ENCODE measurements around the gene RUNX3. TPM values are rescaled to one million over a fixed set of nuclear protein-coding genes. Genes with fewer than 3 reads are reported as not detected.
A peak's percentile ranks its signal among the peaks of the same experiment; 100 is the strongest.

The RUNX3 gene
- total RNA-seq, 1 donor from 2014 or later = not detected

DNA sequence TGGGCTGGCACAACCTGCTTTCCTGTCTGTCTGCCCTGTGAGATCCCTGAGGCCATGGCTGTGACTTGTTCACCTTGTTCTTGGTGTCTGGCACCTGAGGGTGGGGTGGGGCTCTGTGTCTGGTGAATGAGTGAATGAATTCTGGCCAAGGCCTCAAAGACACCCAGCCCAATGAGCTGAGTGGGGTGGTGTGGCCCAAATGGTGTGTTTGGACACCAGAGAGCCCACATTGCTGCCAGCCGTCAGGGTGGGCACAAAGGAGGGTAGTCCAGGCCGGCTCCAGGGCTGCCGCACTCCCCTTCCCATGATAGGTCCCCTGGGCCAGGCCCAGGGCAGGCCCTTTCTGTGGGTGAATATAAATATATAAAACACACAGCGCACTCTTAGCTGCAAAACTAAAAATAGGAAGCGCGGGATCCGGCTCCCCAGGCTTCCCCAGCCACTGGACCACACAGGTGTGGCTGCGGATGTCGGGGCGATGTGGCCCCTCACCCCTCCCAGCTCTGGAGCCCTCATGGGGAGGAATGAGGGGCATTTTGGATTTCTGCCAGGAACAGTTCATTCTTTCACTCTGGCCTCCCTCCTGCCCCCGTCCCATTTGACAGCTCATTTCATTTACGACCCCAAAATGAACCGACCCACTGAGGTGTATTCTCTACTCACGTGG is 33.3 kb downstream of the RUNX3 start:
- Mint-ChIP-seq H3K27ac (ENCODE audit: unreplicated experiment) (no peak overlapping the region), H3K4me1 (ENCODE audit: unreplicated experiment) (no peaks in the 10 kb centered on the region), H3K27me3 (ENCODE audit: unreplicated experiment) (peaks cover 38% of the 10 kb centered on the region), H3K36me3 (ENCODE audit: unreplicated experiment) (peaks cover 3% of the 10 kb centered on the region), H3K4me3 (ENCODE audit: unreplicated experiment) (no peak overlapping the region), H3K9me3 (ENCODE audit: unreplicated experiment) (peaks cover 5% of the 10 kb centered on the region)
- TF ChIP-seq, protein P1, sequence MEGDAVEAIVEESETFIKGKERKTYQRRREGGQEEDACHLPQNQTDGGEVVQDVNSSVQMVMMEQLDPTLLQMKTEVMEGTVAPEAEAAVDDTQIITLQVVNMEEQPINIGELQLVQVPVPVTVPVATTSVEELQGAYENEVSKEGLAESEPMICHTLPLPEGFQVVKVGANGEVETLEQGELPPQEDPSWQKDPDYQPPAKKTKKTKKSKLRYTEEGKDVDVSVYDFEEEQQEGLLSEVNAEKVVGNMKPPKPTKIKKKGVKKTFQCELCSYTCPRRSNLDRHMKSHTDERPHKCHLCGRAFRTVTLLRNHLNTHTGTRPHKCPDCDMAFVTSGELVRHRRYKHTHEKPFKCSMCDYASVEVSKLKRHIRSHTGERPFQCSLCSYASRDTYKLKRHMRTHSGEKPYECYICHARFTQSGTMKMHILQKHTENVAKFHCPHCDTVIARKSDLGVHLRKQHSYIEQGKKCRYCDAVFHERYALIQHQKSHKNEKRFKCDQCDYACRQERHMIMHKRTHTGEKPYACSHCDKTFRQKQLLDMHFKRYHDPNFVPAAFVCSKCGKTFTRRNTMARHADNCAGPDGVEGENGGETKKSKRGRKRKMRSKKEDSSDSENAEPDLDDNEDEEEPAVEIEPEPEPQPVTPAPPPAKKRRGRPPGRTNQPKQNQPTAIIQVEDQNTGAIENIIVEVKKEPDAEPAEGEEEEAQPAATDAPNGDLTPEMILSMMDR (IDR thresholded peaks at IDR 0.05) = no peak
- DNase-seq (ENCODE audit: extremely low spot score, unreplicated experiment) = peak; percentile 70

DNA sequence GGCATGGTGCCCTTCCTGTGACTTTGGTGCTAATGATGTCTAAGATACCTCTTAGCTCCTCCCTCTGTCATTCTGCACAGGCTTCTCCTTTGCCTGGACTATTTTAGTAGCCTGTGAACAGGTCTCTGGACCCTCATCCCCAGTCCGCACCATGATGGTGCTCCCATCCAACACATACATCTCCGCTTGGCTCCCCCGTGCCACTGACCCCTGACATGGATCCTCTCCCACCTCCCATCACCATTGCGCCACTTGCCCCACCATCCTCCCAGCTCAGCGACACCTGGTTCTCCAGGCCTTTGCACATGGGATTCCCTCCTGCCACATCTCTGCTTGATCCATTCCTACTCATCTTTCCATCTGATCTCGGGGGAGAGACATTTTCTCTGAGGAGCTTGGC is 33.9 kb downstream of the RUNX3 start:
- TF ChIP-seq, protein P1 (IDR thresholded peaks at IDR 0.05) = no peak
- H3K27ac Mint-ChIP-seq (ENCODE audit: unreplicated experiment) = no peak overlapping the region

DNA sequence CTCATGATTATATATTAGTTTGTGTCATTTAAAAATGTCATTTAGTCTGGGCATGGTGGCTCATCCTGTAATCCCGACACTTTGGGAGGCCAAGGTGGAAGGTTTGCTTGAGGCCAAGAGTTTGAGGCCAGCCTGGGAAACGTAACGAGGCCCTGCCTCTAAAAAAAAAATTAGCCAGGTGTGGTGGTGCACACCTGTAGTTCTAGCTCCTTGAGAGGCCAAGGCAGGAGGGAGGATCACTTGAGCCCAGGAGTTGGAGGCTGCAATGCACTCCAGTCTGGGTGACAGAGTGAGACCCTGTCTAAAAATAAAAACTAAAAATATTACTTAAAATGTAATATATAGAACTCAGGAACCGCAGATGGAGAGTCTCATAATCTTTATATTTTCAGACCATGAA is 34.6 kb downstream of the RUNX3 start:
- DNase-seq (ENCODE audit: extremely low spot score, unreplicated experiment) = no peak
- TF ChIP-seq, protein P1 (IDR thresholded peaks at IDR 0.05) = no peak
- Mint-ChIP-seq H3K27ac (ENCODE audit: unreplicated experiment) (no peak overlapping the region), H3K4me1 (ENCODE audit: unreplicated experiment) (no peaks in the 10 kb centered on the region), H3K4me3 (ENCODE audit: unreplicated experiment) (no peak overlapping the region), H3K9me3 (ENCODE audit: unreplicated experiment) (peaks cover 5% of the 10 kb centered on the region), H3K36me3 (ENCODE audit: unreplicated experiment) (peaks cover 3% of the 10 kb centered on the region), H3K27me3 (ENCODE audit: unreplicated experiment) (peaks cover 37% of the 10 kb centered on the region)

More for the DNA sequence above, 33.9 kb downstream of the RUNX3 start:
- DNase-seq (ENCODE audit: extremely low spot score, unreplicated experiment) = no peak
- Mint-ChIP-seq H3K9me3 (ENCODE audit: unreplicated experiment) (peaks cover 5% of the 10 kb centered on the region), H3K36me3 (ENCODE audit: unreplicated experiment) (peaks cover 3% of the 10 kb centered on the region), H3K4me1 (ENCODE audit: unreplicated experiment) (no peaks in the 10 kb centered on the region), H3K4me3 (ENCODE audit: unreplicated experiment) (no peak overlapping the region), H3K27me3 (ENCODE audit: unreplicated experiment) (peaks cover 38% of the 10 kb centered on the region)

DNA sequence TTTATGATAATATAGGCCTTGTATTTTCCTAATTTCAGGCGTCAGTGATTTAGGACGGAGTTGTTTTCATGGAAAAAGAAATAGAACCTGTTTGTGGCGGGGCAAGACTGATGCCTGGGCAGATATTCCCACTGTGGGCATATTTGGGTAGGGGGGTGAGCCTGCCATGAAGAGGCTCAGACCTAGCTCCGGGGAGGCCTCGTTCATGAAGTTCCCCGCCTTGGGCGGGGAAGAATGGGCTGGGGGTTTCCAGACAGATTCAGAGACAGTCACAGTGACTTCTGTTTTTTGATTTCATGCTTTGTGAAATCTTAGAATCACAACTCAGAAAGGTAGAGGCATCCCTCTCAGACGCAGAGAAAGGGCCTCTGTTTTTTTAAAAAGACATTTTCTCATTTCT is 36.1 kb downstream of the RUNX3 start:
- no peak overlapping the region for H3K4me3 Mint-ChIP-seq (ENCODE audit: unreplicated experiment)
- no peak for DNase-seq (ENCODE audit: extremely low spot score, unreplicated experiment)
- TF ChIP-seq, protein P1 (IDR thresholded peaks at IDR 0.05) = no peak
- no peak overlapping the region for H3K27ac Mint-ChIP-seq (ENCODE audit: unreplicated experiment)
- H3K36me3 Mint-ChIP-seq (ENCODE audit: unreplicated experiment) = peaks cover 3% of the 10 kb centered on the region
- H3K9me3 Mint-ChIP-seq (ENCODE audit: unreplicated experiment) = peaks cover 5% of the 10 kb centered on the region
- H3K4me1 Mint-ChIP-seq (ENCODE audit: unreplicated experiment) = no peaks in the 10 kb centered on the region
- H3K27me3 Mint-ChIP-seq (ENCODE audit: unreplicated experiment) = peaks cover 23% of the 10 kb centered on the region

DNA sequence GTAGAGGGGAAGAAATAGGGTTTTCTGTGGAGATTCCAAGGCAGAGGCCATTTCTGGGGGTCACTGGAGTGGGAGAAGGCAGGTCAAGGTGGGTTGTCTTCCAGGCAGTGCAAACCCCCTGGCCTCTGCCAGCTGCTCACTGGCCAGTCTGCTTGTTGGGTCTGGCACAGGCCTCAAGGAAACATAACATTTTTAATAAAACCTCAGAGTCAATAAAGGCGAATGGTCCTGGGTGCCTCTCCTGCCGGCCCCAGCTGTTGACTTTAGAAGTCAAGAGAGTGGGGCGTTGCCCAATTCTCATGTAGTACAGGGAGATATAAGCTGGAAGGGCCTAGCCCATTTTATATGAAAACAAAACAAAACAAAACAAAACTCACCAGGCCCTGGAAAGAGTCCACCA is 36.6 kb downstream of the RUNX3 start:
- peaks cover 3% of the 10 kb centered on the region for H3K36me3 Mint-ChIP-seq (ENCODE audit: unreplicated experiment)
- peaks cover 5% of the 10 kb centered on the region for H3K9me3 Mint-ChIP-seq (ENCODE audit: unreplicated experiment)
- no peaks in the 10 kb centered on the region for H3K4me1 Mint-ChIP-seq (ENCODE audit: unreplicated experiment)
- peaks cover 20% of the 10 kb centered on the region for H3K27me3 Mint-ChIP-seq (ENCODE audit: unreplicated experiment)
- no peak for DNase-seq (ENCODE audit: extremely low spot score, unreplicated experiment)
- no peak overlapping the region for H3K27ac Mint-ChIP-seq (ENCODE audit: unreplicated experiment)
- TF ChIP-seq, protein P1 (IDR thresholded peaks at IDR 0.05) = no peak
- no peak overlapping the region for H3K4me3 Mint-ChIP-seq (ENCODE audit: unreplicated experiment)

Data from osteocyte (in vitro differentiated cells).